ENCODE results near the gene PCSK9.

- TF ChIP-seq, protein P1, sequence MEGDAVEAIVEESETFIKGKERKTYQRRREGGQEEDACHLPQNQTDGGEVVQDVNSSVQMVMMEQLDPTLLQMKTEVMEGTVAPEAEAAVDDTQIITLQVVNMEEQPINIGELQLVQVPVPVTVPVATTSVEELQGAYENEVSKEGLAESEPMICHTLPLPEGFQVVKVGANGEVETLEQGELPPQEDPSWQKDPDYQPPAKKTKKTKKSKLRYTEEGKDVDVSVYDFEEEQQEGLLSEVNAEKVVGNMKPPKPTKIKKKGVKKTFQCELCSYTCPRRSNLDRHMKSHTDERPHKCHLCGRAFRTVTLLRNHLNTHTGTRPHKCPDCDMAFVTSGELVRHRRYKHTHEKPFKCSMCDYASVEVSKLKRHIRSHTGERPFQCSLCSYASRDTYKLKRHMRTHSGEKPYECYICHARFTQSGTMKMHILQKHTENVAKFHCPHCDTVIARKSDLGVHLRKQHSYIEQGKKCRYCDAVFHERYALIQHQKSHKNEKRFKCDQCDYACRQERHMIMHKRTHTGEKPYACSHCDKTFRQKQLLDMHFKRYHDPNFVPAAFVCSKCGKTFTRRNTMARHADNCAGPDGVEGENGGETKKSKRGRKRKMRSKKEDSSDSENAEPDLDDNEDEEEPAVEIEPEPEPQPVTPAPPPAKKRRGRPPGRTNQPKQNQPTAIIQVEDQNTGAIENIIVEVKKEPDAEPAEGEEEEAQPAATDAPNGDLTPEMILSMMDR (CRISPR knock-in tag; IDR thresholded peaks at IDR 0.05) = no peak
- no peak for TF ChIP-seq KAT8 (CRISPR knock-in tag; IDR thresholded peaks at IDR 0.05)
These were observed 47.4 kb upstream of the PCSK9 start for GRCh38 chr1:54991939-54992338.
